ENCODE measurements around the gene NRG2.

Gene NRG2

DNA sequence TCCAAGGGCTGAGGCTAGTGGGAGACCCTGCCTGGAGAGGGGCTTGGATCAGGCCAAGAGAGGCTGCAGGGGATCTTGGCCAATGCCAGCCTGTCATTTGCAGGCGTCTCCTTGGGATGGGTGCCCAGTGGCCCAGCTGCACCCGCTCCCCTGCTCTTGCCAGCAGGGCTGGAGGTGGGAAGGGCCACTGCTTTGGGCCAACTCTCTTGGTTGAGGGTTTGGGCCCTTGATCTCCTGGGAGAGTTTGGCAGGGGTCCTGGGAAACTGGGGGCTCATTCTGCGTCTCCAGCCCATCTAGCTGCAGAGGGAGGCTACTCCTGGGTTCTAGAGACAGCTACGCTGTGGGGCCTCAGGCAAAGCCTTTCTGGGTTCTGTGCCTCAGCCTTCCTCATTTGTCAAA, 237.0 kb downstream of the NRG2 start:
- H3K27ac ChIP-seq: no peak overlapping the region
- no peak for TF ChIP-seq ZFX (IDR thresholded peaks at IDR 0.05; ENCODE audit: borderline replicate concordance)
- TF ChIP-seq, protein P1, sequence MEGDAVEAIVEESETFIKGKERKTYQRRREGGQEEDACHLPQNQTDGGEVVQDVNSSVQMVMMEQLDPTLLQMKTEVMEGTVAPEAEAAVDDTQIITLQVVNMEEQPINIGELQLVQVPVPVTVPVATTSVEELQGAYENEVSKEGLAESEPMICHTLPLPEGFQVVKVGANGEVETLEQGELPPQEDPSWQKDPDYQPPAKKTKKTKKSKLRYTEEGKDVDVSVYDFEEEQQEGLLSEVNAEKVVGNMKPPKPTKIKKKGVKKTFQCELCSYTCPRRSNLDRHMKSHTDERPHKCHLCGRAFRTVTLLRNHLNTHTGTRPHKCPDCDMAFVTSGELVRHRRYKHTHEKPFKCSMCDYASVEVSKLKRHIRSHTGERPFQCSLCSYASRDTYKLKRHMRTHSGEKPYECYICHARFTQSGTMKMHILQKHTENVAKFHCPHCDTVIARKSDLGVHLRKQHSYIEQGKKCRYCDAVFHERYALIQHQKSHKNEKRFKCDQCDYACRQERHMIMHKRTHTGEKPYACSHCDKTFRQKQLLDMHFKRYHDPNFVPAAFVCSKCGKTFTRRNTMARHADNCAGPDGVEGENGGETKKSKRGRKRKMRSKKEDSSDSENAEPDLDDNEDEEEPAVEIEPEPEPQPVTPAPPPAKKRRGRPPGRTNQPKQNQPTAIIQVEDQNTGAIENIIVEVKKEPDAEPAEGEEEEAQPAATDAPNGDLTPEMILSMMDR (IDR thresholded peaks at IDR 0.05): no peak

DNA sequence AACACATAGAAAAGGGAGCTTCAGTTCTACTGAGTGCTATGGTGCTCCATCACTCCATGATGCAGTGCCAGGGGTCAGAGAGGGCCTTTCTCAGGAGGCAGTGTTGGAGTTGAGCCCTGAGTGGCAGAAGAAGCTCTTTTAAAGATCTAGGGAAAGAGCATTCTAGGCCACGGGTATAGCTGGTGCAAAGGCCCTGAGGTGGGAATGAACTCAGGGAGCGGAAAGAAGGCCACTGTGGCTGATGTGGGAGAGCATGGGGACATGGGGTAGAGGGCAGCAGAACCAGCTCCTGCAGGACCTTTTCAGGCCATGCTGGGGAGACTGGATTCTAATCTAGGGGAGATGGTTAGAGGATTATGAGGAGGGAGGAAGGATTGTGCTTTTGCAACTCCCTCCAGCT, 237.6 kb downstream of the NRG2 start:
- TF ChIP-seq ZFX (IDR thresholded peaks at IDR 0.05; ENCODE audit: borderline replicate concordance): no peak
- TF ChIP-seq, protein P1 (IDR thresholded peaks at IDR 0.05): no peak
- no peak overlapping the region for H3K27ac ChIP-seq

DNA sequence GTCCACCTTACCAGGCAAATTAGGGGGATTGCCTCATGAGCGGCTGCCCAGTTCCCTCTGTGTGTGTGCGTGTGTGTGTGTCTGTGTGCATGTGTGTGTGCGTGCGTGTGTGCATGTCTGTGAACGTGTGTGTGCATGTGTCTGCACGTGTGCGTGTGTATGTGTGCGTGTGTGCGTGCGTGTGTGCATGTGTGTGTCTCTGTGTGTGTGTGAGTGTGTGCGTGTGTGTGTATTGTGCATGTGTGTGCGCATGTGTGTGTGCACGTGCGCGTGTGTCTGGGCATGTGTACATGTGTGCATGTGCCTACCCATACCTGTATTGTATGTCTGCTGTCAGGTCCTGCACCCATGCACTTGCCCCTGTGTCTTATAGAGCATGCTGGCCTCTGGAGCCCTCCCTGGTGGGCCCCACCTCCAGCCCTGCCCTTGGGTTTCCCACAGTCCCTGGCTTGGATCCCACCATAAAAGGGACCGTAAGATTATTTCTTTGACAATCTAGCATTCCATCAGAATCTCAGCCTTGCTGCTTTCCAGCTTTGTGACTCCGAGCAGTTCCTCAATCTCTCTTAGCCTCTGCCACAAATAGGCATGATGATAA, 238.2 kb downstream of the NRG2 start:
- H3K27ac ChIP-seq: no peak overlapping the region
- TF ChIP-seq, protein P1 (IDR thresholded peaks at IDR 0.05): no peak
- TF ChIP-seq ZFX (IDR thresholded peaks at IDR 0.05; ENCODE audit: borderline replicate concordance): no peak

DNA sequence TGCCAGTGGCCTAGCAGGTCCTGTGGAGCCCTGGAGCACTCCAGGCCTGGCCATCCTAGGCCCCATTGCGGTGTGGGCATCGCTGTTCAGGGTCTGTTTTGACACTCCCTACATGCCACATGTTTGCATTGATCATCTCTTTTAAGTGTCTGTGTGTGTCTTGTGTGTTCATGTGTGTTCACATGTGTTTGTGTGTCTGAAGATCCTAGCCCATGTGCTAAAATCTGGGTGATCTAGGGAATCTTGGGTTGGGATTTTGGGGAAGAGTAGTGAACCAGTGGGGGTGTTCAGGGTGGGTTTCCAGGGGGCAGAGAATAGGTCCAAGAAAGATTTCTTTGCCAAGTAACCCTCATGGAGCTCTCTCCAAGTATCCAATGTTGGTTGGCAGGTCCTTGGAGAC, 239.1 kb downstream of the NRG2 start:
- no peak overlapping the region for H3K27ac ChIP-seq
- no peak for TF ChIP-seq ZFX (IDR thresholded peaks at IDR 0.05; ENCODE audit: borderline replicate concordance)
- TF ChIP-seq, protein P1 (IDR thresholded peaks at IDR 0.05): no peak

DNA sequence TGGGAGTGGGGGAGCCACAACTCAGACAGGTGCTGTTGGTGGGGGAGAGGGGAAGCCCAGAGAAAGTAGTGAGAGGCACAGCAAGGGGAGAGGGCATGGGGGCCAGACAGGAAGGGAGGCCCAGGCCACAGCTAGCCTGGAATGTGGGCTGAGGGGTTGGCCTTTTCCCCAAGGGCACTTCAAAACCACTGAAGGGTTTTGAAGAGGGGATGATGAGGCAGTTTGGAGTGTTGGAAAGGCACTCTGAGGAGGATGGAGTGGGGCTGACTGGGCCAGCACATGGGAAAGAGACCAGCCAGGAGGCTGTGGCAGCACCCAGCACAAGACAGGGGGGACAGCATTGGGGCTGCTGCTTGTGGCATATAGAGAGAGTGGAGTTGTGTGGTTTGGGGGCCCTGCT, 243.7 kb downstream of the NRG2 start:
- H3K27ac ChIP-seq: no peak overlapping the region
- TF ChIP-seq, protein P1 (IDR thresholded peaks at IDR 0.05): no peak
- no peak for TF ChIP-seq ZFX (IDR thresholded peaks at IDR 0.05; ENCODE audit: borderline replicate concordance)

DNA sequence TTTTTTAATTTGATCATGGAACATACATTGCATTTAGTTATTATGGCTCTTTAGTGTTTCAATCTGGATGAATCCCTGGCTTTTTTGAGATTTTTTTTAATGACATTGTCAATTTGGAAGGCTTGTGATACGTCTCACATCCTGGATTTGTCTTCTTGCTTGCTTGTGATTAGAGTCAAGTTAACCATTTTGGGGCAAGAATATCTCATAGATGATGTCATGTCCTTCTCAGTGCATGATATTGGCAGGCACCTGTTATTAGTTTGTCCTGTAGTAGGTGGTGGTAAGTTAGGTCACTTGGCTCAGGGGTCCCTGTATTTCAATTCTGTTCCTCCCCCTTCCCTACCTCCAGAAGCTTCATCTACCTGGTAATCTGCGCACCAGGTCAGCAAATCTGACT, 244.2 kb downstream of the NRG2 start:
- TF ChIP-seq, protein P1 (IDR thresholded peaks at IDR 0.05): no peak
- no peak for TF ChIP-seq ZFX (IDR thresholded peaks at IDR 0.05; ENCODE audit: borderline replicate concordance)
- no peak overlapping the region for H3K27ac ChIP-seq

DNA sequence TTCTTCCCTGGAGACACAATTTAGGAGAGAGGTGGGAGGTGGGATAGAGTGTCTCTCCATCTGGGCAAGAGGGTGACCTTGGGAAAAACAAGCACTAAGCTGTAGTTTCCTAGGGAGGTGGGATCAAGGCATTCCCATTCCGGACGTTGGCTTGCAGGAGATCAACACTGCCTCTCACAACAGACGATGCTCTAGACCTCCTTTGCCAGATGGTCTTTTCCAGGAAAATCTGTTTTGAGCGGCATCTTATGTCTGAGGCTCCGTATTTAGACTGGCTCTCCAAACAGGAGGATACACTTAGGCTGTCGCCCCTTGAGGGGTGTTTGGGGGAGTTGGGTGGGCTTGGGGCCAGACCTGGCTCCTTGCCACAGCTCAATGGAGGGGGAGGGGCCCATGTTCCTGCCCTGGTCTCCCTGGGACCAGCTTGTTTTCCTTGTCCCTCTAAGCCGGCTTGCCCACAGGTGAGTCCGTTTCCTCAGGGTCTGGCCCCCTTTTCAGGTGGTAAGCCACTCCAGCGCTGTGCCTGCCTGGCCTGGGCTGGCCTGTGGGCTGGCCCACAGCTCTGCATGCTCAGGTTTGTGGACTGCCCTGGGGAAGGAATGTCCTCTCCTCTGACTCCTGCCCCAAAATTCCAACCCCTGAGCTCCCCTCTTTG, 245.1 kb downstream of the NRG2 start:
- TF ChIP-seq, protein P1 (IDR thresholded peaks at IDR 0.05): no peak
- no peak for TF ChIP-seq ZFX (IDR thresholded peaks at IDR 0.05; ENCODE audit: borderline replicate concordance)

More for the DNA sequence above, 245.1 kb downstream of the NRG2 start:
- no peak overlapping the region for H3K27ac ChIP-seq

Data from 22Rv1 (cell line).